ENCODE results near the gene STX7.

Gene STX7

DNA sequence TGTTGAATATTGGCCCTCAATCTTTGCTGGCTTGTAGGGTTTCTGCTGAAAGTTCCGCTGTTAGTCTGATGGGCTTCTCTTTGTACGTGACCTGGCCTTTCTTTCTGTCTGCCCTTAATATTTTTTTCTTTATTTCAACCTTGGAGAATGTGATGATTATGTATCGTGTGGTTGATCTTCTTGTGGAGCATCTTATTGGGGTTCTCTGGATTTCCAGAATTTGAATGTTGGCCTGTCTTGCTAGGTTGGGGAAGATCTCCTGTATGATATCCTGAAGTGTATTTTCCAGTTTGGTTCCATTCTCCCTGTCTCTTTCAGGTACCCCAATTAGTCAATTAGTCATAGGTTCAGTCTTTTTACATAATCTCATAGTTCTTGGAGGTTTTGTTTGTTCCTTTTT is 89.1 kb downstream of the STX7 start:
- no peak for DNase-seq
- H3K4me3 ChIP-seq (ENCODE audit: control insufficient read depth in 1 of 7, extremely low read depth in 1 of 7, insufficient read depth in 4 of 7, low read depth in 2 of 7, low read length in 6 of 7) = no peak overlapping the region
- H3K27ac ChIP-seq (ENCODE audit: insufficient read depth in 1 of 2, low read depth in 1 of 2, low read length in 2 of 2, poor library complexity in 1 of 2, severe bottlenecking in 2 of 2) = no peak overlapping the region
- CTCF ChIA-PET = no interaction called here
- WGBS (ENCODE audit: insufficient coverage) = no CpG with 5 or more reads among the region's 3 CpGs
- no peaks in the 10 kb centered on the region for H3K4me1 ChIP-seq (ENCODE audit: control extremely low read depth in 1 of 4, control insufficient read depth in 4 of 4, insufficient read depth in 4 of 4, low read length in 3 of 4)
- no peaks in the 10 kb centered on the region for H3K36me3 ChIP-seq (ENCODE audit: control insufficient read depth in 4 of 4, insufficient read depth in 4 of 4, low read length in 3 of 4)
- H3K9me3 ChIP-seq (ENCODE audit: control extremely low read depth in 1 of 5, control insufficient read depth in 4 of 5, insufficient read depth in 2 of 5, low read depth in 1 of 5, low read length in 4 of 5) = peaks cover 0 to 11% (median 2%) of the 10 kb centered on the region in 5 experiments
- POLR2A ChIA-PET = no interaction called here
- H3K27me3 ChIP-seq (replicated peaks in 2 of 5; ENCODE audit: control insufficient read depth in 4 of 5, insufficient read depth in 5 of 5, low read length in 4 of 5) = no peaks in the 10 kb centered on the region

DNA sequence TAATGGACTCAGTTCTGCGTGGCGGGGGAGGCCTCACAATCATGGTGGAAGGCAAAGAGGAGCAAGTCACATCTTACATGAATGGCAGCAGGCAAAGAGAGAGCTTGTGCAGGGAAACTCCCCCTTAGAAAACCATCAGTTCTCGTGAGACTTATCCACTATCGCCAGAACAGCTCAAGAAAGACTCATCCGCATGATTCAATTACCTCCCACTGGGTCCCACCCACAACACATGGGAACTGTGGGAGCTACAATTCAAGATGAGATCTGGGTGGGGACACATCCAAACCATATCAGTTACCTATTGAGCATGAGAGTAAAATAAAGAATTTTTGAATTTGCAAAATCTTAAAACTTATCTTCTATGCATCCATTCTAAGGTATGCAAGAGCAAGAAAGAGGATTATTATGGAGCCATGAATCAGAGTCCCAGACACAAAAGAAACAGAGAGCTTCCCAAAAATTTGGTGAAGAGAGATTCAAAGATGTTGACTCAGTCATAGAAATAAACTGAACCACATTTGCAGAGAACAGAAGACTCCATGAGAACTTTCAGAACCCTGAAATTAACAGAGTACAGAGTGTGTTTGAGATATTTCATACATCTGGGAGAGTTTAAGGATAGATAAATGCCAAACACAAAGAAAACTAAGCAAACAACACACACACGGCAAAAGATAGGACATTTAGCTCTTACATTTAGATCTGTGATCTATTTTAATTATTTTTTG is 94.5 kb downstream of the STX7 start:
- no peaks in the 10 kb centered on the region for H3K27me3 ChIP-seq (replicated peaks in 2 of 5; ENCODE audit: control insufficient read depth in 4 of 5, insufficient read depth in 5 of 5, low read length in 4 of 5)
- WGBS (ENCODE audit: insufficient coverage) = 90% methylated on average over 5 of the region's 6 CpGs
- no peaks in the 10 kb centered on the region for H3K36me3 ChIP-seq (ENCODE audit: control insufficient read depth in 4 of 4, insufficient read depth in 4 of 4, low read length in 3 of 4)
- no peak overlapping the region for H3K27ac ChIP-seq (ENCODE audit: insufficient read depth in 1 of 2, low read depth in 1 of 2, low read length in 2 of 2, poor library complexity in 1 of 2, severe bottlenecking in 2 of 2)
- DNase-seq = no peak
- CTCF ChIA-PET = no interaction called here
- POLR2A ChIA-PET = no interaction called here
- no peak overlapping the region for H3K4me3 ChIP-seq (ENCODE audit: control insufficient read depth in 1 of 7, extremely low read depth in 1 of 7, insufficient read depth in 4 of 7, low read depth in 2 of 7, low read length in 6 of 7)
- H3K4me1 ChIP-seq (ENCODE audit: control extremely low read depth in 1 of 4, control insufficient read depth in 4 of 4, insufficient read depth in 4 of 4, low read length in 3 of 4) = no peaks in the 10 kb centered on the region
- peaks cover 0 to 17% (median 0%) of the 10 kb centered on the region in 5 experiments for H3K9me3 ChIP-seq (ENCODE audit: control extremely low read depth in 1 of 5, control insufficient read depth in 4 of 5, insufficient read depth in 2 of 5, low read depth in 1 of 5, low read length in 4 of 5)

DNA sequence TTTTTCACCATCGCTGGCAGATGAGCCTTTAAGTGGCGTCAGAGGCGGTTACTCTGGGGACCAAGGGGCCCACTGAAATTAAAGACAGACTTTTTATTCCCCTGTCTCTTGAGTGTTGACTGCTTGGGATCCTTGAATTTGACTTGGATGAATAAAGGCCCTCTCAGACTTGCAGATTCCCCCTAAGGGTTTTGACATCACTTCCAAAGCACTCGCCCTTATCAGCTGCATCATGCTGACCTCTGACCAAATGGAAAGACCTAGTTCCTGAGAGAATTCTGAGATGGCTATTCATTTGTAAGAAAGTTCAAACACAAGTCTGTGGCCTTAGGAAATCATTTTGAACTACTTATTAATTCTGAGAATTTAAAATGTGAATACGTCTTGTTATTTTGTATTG is 98.2 kb downstream of the STX7 start:
- 100% methylated on average over 2 of the region's 5 CpGs for WGBS (ENCODE audit: insufficient coverage)
- ChIA-PET CTCF (no interaction called here), POLR2A (no interaction called here)
- Histone ChIP-seq H3K4me3 (ENCODE audit: control insufficient read depth in 1 of 7, extremely low read depth in 1 of 7, insufficient read depth in 4 of 7, low read depth in 2 of 7, low read length in 6 of 7) (no peak overlapping the region), H3K36me3 (ENCODE audit: control insufficient read depth in 4 of 4, insufficient read depth in 4 of 4, low read length in 3 of 4) (no peaks in the 10 kb centered on the region), H3K27ac (ENCODE audit: insufficient read depth in 1 of 2, low read depth in 1 of 2, low read length in 2 of 2, poor library complexity in 1 of 2, severe bottlenecking in 2 of 2) (no peak overlapping the region), H3K4me1 (ENCODE audit: control extremely low read depth in 1 of 4, control insufficient read depth in 4 of 4, insufficient read depth in 4 of 4, low read length in 3 of 4) (no peaks in the 10 kb centered on the region), H3K27me3 (replicated peaks in 2 of 5; ENCODE audit: control insufficient read depth in 4 of 5, insufficient read depth in 5 of 5, low read length in 4 of 5) (peaks cover 0 to 2% (median 0%) of the 10 kb centered on the region in 5 experiments), H3K9me3 (ENCODE audit: control extremely low read depth in 1 of 5, control insufficient read depth in 4 of 5, insufficient read depth in 2 of 5, low read depth in 1 of 5, low read length in 4 of 5) (peaks cover 0 to 11% (median 0%) of the 10 kb centered on the region in 5 experiments)
- DNase-seq = no peak

DNA sequence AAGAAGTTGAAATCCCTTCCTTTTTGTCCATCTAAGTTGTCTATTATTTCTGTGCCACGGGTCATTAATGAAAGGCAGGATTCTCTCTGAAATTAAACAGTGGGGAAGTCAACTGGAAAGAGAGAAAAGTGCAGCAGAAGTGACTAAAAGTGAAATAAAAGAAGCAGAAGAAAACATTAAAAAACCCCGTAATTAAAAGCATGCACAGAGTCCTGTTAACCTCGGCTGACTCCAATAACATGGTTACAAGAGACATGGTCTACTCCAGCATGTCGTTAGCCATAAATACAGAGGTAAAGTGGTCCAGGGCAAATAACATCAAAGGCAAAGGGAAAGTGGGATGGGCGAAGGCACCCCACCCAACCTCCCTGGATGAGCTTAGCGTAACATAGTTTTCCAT is 98.6 kb downstream of the STX7 start:
- ChIA-PET POLR2A (no interaction called here), CTCF (no interaction called here)
- H3K27me3 ChIP-seq (replicated peaks in 2 of 5; ENCODE audit: control insufficient read depth in 4 of 5, insufficient read depth in 5 of 5, low read length in 4 of 5) = peaks cover 0 to 2% (median 0%) of the 10 kb centered on the region in 5 experiments
- H3K36me3 ChIP-seq (ENCODE audit: control insufficient read depth in 4 of 4, insufficient read depth in 4 of 4, low read length in 3 of 4) = no peaks in the 10 kb centered on the region
- 93% methylated on average over 4 of the region's 6 CpGs for WGBS (ENCODE audit: insufficient coverage)
- no peak overlapping the region for H3K4me3 ChIP-seq (ENCODE audit: control insufficient read depth in 1 of 7, extremely low read depth in 1 of 7, insufficient read depth in 4 of 7, low read depth in 2 of 7, low read length in 6 of 7)
- no peak overlapping the region for H3K27ac ChIP-seq (ENCODE audit: insufficient read depth in 1 of 2, low read depth in 1 of 2, low read length in 2 of 2, poor library complexity in 1 of 2, severe bottlenecking in 2 of 2)
- peaks cover 0 to 11% (median 0%) of the 10 kb centered on the region in 5 experiments for H3K9me3 ChIP-seq (ENCODE audit: control extremely low read depth in 1 of 5, control insufficient read depth in 4 of 5, insufficient read depth in 2 of 5, low read depth in 1 of 5, low read length in 4 of 5)
- H3K4me1 ChIP-seq (ENCODE audit: control extremely low read depth in 1 of 4, control insufficient read depth in 4 of 4, insufficient read depth in 4 of 4, low read length in 3 of 4) = no peaks in the 10 kb centered on the region
- no peak for DNase-seq

DNA sequence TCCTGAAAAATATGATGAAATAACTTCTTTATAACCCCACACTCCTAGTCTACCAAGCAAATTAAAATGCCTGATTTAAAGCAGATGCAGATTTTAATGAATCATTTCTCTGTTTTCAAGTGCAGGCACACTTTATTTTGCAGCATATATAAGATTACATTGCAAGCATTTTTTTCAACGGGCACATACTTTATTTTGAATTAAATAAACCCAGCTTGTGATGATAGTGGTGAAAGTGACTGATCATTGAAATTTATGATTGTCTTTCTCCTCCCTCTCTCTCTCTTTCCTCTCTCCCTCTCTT is 99.5 kb downstream of the STX7 start:
- CTCF ChIA-PET = no interaction called here
- no CpG with 5 or more reads among the region's 1 CpG for WGBS (ENCODE audit: insufficient coverage)

DNA sequence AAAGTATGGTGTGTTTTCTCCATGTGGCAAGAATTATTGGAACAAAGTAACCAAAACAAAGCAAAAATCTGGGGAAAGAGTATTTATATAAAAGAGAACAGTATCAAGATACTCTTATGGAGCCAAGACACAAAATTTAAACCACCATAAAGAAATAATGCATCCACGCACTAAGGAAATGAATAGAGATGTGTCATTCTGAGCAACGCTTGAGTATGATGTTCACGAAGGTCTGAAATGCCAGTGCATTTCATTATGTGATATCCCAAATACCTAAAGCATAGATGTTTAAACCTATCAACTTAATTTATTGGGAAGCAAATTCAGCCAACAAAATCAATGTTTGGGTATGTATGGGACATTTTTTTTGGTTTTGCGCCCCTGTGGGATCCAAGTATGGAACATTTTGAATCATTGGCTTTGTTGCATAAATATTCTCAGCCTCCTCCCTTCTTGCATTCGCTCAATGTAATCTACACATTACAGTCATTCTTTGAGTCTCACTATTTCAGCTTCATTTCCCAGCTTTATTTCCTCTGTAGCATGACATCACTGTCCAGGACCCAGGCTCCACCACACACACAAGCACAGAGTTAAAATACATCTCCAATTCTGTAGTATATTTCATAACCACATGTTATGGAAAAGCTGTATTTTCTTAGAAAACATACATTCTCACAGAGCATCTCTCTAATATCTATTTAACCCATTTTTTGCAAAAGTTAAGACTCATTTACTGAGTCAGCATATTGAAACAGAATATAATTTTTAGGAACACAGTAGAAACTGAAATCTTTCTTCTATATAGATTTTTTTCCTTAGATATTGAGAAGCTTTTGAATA is 100.0 kb downstream of the STX7 start:
- H3K4me1 ChIP-seq (ENCODE audit: control extremely low read depth in 1 of 4, control insufficient read depth in 4 of 4, insufficient read depth in 4 of 4, low read length in 3 of 4) = no peaks in the 10 kb centered on the region

More for the DNA sequence above, 99.5 kb downstream of the STX7 start:
- peaks cover 0 to 2% (median 0%) of the 10 kb centered on the region in 5 experiments for H3K27me3 ChIP-seq (replicated peaks in 2 of 5; ENCODE audit: control insufficient read depth in 4 of 5, insufficient read depth in 5 of 5, low read length in 4 of 5)
- POLR2A ChIA-PET = no interaction called here
- no peak for DNase-seq
- H3K36me3 ChIP-seq (ENCODE audit: control insufficient read depth in 4 of 4, insufficient read depth in 4 of 4, low read length in 3 of 4) = no peaks in the 10 kb centered on the region
- no peak overlapping the region for H3K4me3 ChIP-seq (ENCODE audit: control insufficient read depth in 1 of 7, extremely low read depth in 1 of 7, insufficient read depth in 4 of 7, low read depth in 2 of 7, low read length in 6 of 7)
- peaks cover 0 to 11% (median 0%) of the 10 kb centered on the region in 5 experiments for H3K9me3 ChIP-seq (ENCODE audit: control extremely low read depth in 1 of 5, control insufficient read depth in 4 of 5, insufficient read depth in 2 of 5, low read depth in 1 of 5, low read length in 4 of 5)
- no peaks in the 10 kb centered on the region for H3K4me1 ChIP-seq (ENCODE audit: control extremely low read depth in 1 of 4, control insufficient read depth in 4 of 4, insufficient read depth in 4 of 4, low read length in 3 of 4)
- no peak overlapping the region for H3K27ac ChIP-seq (ENCODE audit: insufficient read depth in 1 of 2, low read depth in 1 of 2, low read length in 2 of 2, poor library complexity in 1 of 2, severe bottlenecking in 2 of 2)

DNA sequence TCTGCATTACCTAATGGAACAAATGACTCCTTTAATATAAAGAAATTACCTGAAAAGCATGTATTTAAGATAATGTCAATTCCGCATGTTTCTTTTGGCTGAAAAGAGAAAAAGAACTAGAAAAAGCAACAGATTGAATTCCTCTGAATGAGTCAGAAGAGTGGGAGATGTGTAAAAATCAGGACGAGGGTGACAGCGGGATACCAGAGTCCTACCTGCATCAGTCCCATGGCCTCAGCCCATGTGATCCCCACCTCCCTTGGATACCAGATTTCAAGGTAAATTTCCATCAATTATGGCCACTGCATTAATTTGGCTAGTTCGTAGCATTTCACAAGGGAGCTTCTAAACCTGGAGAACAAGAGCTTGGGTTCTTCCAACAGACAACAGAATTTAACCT is 101.6 kb downstream of the STX7 start:
- peaks cover 0 to 4% (median 0%) of the 10 kb centered on the region in 5 experiments for H3K9me3 ChIP-seq (ENCODE audit: control extremely low read depth in 1 of 5, control insufficient read depth in 4 of 5, insufficient read depth in 2 of 5, low read depth in 1 of 5, low read length in 4 of 5)
- CTCF ChIA-PET = no interaction called here
- peaks cover 0 to 3% (median 2%) of the 10 kb centered on the region in 5 experiments for H3K27me3 ChIP-seq (replicated peaks in 2 of 5; ENCODE audit: control insufficient read depth in 4 of 5, insufficient read depth in 5 of 5, low read length in 4 of 5)
- H3K4me1 ChIP-seq (ENCODE audit: control extremely low read depth in 1 of 4, control insufficient read depth in 4 of 4, insufficient read depth in 4 of 4, low read length in 3 of 4) = no peaks in the 10 kb centered on the region
- no peaks in the 10 kb centered on the region for H3K36me3 ChIP-seq (ENCODE audit: control insufficient read depth in 4 of 4, insufficient read depth in 4 of 4, low read length in 3 of 4)
- POLR2A ChIA-PET = no interaction called here
- WGBS (ENCODE audit: insufficient coverage) = 94% methylated on average over 2 of the region's 4 CpGs
- DNase-seq = no peak
- H3K27ac ChIP-seq (ENCODE audit: insufficient read depth in 1 of 2, low read depth in 1 of 2, low read length in 2 of 2, poor library complexity in 1 of 2, severe bottlenecking in 2 of 2) = no peak overlapping the region
- no peak overlapping the region for H3K4me3 ChIP-seq (ENCODE audit: control insufficient read depth in 1 of 7, extremely low read depth in 1 of 7, insufficient read depth in 4 of 7, low read depth in 2 of 7, low read length in 6 of 7)

More for the DNA sequence above, 100.0 kb downstream of the STX7 start:
- H3K36me3 ChIP-seq (ENCODE audit: control insufficient read depth in 4 of 4, insufficient read depth in 4 of 4, low read length in 3 of 4) = no peaks in the 10 kb centered on the region
- no peak for DNase-seq
- 100% methylated on average over 1 of the region's 5 CpGs for WGBS (ENCODE audit: insufficient coverage)
- H3K4me3 ChIP-seq (ENCODE audit: control insufficient read depth in 1 of 7, extremely low read depth in 1 of 7, insufficient read depth in 4 of 7, low read depth in 2 of 7, low read length in 6 of 7) = no peak overlapping the region
- H3K27me3 ChIP-seq (replicated peaks in 2 of 5; ENCODE audit: control insufficient read depth in 4 of 5, insufficient read depth in 5 of 5, low read length in 4 of 5) = peaks cover 0 to 2% (median 0%) of the 10 kb centered on the region in 5 experiments
- H3K27ac ChIP-seq (ENCODE audit: insufficient read depth in 1 of 2, low read depth in 1 of 2, low read length in 2 of 2, poor library complexity in 1 of 2, severe bottlenecking in 2 of 2) = no peak overlapping the region
- H3K9me3 ChIP-seq (ENCODE audit: control extremely low read depth in 1 of 5, control insufficient read depth in 4 of 5, insufficient read depth in 2 of 5, low read depth in 1 of 5, low read length in 4 of 5) = peaks cover 0 to 11% (median 0%) of the 10 kb centered on the region in 5 experiments
- ChIA-PET POLR2A (no interaction called here), CTCF (no interaction called here)
